HFF-Myc (cell line): ENCODE measurements around the gene RGS19.
A peak's percentile ranks its signal among the peaks of the same experiment; 100 is the strongest.
"Not testable (repeated sequence)": the region's sequence is repeated elsewhere in the genome, so short reads cannot be mapped to it uniquely, and the experiment has no call there.

ENCODE experiments used
- DNase-seq: peaks from one replicate; pipeline ENCODE4 v3.0.0-alpha.2; 2011; ENCODE audit warnings: low read depth; ENCODE audit errors: extremely low read depth
- H3K4me3 ChIP-seq: replicated peaks from 2 replicates; pipeline ENCODE4 v1.5.1; 2011; ENCODE audit warnings: low read depth, mild to moderate bottlenecking, control low read depth, low read length
- TF ChIP-seq, protein P1 (sequence below): IDR thresholded peaks from 2 replicates; pipeline ENCODE4 v1.5.1; 2012; ENCODE audit warnings: mild to moderate bottlenecking, low read depth, low read length, control low read depth; ENCODE audit errors: missing control alignments

Gene RGS19, protein sequence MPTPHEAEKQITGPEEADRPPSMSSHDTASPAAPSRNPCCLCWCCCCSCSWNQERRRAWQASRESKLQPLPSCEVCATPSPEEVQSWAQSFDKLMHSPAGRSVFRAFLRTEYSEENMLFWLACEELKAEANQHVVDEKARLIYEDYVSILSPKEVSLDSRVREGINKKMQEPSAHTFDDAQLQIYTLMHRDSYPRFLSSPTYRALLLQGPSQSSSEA

DNA sequence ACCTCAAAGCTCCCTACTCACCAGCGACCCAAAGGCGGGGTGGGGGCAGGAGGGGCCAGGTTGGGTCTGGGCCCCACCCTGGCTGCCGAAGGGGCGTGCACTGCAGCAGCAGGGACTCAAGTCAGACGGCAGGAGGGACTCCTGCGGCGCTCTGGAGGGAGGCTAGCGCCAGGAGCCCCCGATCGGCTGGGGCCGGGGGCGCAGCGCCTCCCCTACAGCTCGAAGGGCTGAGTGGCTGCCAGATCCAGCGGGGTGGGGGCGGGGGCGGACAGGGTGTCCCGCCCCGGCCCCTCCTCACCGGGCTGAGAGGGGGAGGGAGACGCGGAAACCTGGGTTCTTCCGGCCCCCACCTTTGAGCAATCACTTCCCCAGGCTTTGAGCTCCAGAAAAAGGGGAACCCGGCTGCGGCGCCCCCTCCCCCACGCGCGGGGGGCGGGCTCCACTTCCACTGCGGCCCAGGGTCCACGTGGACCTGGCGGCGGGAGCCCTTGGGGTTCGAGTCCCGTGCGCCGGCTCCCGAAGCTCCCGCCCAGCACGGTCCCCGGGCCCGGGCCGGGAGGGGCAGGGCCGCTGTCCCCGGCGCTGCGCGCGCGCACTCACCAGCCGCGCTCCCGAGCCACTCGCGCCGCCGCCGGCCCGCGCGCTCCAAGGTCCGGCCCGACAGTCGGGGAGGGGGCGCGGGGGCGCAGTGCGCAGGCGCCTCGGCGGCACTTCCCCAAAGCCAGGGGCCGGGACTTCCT, at the start of gene RGS19:
RGS19 (minus strand) TSS at position 246 of the 740 bp plus-strand sequence. CDS start 2,632 bp downstream, outside the sequence.
- no peak for DNase-seq
- peak within 1 kb of the TSS; percentile 71 for H3K4me3 ChIP-seq
- TF ChIP-seq, protein P1, sequence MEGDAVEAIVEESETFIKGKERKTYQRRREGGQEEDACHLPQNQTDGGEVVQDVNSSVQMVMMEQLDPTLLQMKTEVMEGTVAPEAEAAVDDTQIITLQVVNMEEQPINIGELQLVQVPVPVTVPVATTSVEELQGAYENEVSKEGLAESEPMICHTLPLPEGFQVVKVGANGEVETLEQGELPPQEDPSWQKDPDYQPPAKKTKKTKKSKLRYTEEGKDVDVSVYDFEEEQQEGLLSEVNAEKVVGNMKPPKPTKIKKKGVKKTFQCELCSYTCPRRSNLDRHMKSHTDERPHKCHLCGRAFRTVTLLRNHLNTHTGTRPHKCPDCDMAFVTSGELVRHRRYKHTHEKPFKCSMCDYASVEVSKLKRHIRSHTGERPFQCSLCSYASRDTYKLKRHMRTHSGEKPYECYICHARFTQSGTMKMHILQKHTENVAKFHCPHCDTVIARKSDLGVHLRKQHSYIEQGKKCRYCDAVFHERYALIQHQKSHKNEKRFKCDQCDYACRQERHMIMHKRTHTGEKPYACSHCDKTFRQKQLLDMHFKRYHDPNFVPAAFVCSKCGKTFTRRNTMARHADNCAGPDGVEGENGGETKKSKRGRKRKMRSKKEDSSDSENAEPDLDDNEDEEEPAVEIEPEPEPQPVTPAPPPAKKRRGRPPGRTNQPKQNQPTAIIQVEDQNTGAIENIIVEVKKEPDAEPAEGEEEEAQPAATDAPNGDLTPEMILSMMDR, result no peak

DNA sequence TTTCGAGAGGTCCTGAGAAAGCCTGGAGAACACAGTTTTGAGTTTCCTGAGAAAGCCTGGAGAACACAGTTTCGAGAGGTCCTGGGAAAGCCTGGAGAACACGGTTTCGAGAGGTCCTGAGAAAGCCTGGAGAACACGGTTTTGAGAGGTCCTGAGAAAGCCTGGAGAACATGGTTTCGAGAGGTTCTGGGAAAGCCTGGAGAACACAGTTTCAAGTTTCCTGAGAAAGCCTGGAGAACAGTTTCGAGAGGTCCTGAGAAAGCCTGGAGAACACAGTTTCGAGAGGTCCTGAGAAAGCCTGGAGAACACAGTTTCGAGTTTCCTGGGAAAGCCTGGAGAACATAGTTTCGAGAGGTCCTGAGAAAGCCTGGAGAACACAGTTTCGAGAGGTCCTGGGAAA, 44.2 kb upstream of the RGS19 start:
- not testable (repeated sequence) for DNase-seq, H3K4me3 ChIP-seq

DNA sequence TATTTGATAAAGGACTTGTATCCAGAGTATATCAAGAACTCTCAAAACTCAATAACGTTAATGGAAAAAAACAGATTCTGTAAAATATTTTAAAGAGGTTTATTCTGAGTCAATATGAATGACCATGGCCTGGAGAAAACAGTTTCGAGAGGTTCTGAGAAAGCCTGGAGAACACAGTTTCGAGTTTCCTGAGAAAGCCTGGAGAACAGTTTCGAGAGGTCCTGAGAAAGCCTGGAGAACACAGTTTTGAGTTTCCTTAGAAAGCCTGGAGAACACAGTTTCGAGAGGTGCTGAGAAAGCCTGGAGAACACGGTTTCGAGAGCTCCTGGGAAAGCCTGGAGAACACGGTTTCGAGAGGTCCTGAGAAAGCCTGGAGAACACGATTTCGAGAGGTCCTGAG, 43.6 kb upstream of the RGS19 start:
- not testable (repeated sequence) for H3K4me3 ChIP-seq, DNase-seq

DNA sequence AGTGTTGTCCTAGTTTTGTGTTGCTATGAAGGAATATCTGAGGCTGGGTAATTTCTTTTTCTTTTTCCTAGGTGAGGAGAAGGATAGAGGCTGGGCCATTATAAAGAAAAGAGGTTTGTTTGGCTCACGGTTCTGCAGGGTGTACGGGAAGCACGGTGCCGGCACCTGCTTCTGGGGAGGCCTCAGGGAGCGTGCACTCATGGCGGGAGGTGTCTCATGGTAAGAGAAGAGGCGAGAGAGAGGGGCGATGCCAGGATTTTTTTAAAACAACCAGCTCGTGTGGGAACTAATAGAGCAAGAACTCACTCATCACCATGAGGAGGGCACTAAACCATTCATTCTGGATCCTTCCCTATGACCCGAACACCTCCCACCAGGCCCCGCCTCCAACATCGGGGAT, 42.3 kb upstream of the RGS19 start:
- no peak overlapping the region for H3K4me3 ChIP-seq
- TF ChIP-seq, protein P1, result no peak
- no peak for DNase-seq

DNA sequence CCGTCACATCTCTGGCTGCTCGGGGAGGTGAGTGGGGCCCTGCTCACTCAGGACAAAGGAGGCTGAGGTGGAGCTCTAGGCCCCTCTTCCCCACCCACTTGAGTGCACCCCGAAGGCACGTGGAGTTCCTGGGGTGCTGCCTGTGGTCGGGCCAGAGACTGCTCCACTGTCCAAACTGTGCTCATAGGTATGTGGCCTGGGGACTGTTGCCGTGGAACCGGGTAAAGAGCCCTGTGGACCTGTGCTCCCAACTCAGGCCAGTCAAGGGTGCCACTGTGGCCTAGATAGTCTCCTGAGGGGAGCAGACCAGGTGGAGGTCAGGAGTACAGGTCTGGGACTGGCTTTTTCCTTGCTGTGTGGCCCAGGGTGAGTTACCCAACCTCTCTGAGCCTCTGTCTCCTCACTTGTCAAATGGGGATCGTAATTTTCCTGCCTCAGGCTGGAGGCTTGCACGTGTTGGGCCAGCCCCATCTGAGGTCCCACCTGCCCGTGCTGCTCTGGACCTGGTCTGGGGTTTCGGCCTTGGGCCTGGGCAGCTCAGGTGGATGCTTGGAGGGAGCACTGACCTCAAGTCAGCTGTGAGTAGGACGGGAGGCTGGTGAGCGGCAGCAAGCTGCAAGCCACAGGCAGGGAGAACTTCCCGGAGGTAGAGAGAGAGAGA, 40.5 kb upstream of the RGS19 start:
- TF ChIP-seq, protein P1, result no peak
- no peak for DNase-seq

DNA sequence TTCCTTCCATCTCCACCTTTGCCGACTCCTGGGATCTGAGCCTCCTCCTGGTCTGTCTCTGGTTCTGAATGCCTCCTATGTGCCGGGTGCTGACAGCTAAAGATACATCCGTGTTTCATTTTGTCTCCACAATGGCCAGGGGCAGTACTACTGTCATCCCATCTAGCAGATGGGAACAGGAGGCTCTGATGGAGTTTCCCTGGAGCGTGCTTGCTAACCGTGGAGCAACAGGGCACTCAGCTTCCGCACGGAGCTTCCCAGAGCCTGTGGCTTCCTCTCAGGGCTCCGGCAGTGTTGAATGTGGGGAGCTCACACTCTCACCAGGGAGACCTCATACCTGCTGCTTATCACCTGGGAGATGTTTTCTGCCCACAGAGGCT, 40.0 kb upstream of the RGS19 start:
- H3K4me3 ChIP-seq, result no peak overlapping the region
- DNase-seq, result no peak
- TF ChIP-seq, protein P1, result no peak

More for the DNA sequence above, 40.5 kb upstream of the RGS19 start:
- H3K4me3 ChIP-seq, result no peak overlapping the region

DNA sequence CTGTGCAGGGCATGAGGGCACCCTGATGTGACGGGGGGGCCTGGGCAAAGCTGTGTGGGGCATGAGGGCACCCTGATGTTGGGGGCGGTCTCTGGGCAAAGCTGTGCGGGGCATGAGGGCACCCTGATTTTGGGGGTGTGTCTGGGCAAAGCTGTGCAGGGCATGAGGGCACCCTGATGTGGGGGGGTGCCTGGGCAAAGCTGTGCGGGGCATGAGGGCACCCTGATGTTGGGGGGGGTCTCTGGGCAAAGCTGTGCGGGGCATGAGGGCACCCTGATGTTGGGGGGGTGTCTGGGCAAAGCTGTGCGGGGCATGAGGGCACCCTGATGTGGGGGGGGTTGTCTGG, 38.1 kb upstream of the RGS19 start:
- not testable (repeated sequence) for H3K4me3 ChIP-seq, DNase-seq

DNA sequence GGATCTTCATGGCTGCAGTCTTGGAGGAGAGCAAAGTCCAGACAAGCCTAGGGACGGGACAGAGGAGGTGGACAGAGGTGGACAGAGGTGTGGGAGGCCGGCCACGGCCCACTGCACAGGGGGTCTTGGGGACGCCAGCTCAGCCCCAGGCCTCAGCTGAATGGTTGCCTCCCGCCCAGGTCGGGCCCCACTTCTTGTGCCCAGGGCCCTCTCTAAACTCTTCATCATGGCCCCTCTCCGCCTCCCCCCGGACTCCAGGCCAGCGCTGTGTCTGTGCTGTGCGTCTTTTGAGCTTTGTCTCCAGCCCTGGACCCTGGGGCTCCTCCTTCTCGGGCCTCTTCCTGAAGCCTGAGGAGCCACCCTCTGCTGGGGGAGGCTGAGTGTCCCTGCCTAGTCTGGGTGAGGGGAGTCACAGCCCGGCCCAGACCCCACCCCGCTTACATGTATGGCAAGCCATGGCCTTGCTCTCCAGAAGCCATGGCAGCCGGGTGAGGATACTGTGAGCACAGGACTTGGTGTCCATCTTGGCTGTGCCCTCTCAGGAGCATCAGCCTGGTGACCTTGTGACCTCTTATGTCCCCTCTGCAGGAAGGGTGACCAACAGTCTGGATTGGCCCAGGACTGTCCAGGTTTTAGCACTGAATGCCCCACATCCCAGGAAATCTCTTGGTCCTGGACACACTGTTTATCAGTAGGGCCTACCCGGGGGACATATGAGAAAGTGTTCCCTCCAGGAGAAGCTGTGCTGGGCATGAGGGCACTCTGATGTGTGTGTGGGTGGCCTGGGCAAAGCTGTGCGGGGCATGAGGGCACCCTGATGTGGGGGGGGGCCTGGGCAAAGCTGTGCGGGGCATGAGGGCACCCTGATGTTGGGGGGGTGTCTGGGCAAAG, 37.5 kb upstream of the RGS19 start:
- DNase-seq, result no peak
- TF ChIP-seq, protein P1, result no peak

More for the DNA sequence above, 37.5 kb upstream of the RGS19 start:
- no peak overlapping the region for H3K4me3 ChIP-seq
